Limb (tissue), 2 donors: ENCODE measurements around the gene ARHGEF19.
"Not testable (repeated sequence)": the region's sequence is repeated elsewhere in the genome, so short reads cannot be mapped to it uniquely, and the experiment has no call there.

Source experiments
- DNase-seq, 2 donors: peaks; one replicate each; pipeline ENCODE4 v3.0.0-alpha.2; 2016; ENCODE audit errors: extremely low spot score in 2 of 2

The ARHGEF19 gene

DNA sequence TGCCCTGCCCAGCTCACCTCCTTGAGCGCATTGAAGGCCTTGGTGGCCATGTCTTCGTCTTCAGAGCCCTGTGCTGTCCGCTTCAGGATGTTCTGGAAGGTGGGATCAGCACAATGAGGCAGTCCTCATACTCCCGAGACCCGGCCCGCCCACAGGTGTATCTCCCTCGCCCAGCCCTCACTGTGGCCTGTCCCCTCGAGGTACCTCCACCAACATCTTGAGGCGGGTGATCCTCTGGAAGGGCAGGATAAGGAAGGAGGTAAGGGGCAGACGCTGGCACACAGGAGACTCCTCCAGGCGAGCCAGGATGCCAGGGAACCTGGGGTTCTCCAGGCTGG is 7.1 kb downstream of the ARHGEF19 start:
- no peak for DNase-seq

DNA sequence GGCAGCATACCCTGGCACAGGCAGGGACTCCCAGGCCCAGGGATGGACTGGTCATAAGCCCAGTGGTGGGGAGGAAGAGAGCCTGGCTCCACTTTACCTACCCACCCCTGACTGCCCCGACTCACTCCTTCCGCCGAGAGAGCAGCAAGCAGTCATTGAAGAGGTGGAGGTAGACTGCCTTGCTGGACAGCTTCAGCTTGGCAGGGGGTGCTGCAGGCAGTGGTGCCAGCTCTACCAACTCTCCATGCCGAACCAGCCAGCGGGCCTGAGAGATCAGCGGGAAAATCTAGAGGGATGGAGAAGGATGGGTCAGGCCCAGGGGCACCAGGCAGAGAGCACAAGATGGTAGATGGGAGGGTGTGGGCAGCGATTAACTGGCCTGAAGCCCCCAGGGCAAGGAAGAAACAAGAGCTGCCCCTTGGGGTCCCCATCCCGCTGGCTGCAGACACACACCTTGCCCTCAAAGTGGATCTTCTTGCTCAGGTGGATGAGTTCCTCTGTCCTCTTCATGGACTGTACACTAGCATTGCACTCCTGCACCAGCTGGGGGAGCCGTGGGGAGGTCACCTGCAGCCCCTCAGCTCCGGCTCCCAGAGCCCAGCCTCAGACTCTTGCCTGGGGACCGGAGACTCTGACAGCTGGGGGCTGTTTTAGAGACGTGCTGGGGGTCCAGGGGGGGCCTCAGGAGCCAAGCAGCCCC is 7.7 kb downstream of the ARHGEF19 start:
- peak in 1 of 2 donors; percentile 34 for DNase-seq

DNA sequence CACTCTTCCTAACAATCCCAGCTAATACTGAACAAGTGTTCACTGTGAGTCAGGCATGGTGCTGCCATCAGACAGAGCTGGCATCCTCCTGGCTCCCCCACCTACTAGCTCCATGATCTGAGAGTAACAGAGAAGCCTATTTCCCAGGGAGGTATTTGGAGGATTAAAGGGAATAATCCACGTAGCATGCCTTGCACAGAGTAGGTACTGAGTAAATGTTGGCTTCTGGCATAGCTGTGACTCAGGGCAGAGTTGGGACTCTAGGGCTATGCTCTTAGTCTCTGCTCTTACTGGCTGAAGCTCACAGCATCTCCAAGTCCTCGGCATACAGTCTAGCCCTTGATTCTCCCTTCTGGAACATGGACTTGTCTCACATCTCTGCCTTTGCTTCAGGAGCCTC is 8.2 kb downstream of the ARHGEF19 start:
- DNase-seq, result no peak

DNA sequence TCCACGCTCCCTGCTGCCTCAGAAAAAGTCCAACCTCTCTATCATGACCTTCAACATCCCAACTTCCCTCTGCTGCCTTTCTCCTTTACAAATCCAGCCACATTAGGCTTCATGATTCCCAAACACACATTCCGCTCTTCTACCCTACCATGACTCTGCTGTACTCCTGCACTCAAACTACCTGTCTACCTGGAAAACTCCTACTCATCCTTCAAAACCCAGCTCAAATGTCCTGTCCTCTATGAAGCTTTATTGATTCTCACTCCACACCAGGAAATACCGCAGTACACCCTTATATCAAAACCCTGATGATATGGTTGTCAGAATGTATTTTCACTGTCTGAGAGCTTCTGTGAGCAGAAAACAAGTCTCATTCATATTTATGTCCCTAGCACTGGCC is 8.9 kb downstream of the ARHGEF19 start:
- DNase-seq, result no peak

DNA sequence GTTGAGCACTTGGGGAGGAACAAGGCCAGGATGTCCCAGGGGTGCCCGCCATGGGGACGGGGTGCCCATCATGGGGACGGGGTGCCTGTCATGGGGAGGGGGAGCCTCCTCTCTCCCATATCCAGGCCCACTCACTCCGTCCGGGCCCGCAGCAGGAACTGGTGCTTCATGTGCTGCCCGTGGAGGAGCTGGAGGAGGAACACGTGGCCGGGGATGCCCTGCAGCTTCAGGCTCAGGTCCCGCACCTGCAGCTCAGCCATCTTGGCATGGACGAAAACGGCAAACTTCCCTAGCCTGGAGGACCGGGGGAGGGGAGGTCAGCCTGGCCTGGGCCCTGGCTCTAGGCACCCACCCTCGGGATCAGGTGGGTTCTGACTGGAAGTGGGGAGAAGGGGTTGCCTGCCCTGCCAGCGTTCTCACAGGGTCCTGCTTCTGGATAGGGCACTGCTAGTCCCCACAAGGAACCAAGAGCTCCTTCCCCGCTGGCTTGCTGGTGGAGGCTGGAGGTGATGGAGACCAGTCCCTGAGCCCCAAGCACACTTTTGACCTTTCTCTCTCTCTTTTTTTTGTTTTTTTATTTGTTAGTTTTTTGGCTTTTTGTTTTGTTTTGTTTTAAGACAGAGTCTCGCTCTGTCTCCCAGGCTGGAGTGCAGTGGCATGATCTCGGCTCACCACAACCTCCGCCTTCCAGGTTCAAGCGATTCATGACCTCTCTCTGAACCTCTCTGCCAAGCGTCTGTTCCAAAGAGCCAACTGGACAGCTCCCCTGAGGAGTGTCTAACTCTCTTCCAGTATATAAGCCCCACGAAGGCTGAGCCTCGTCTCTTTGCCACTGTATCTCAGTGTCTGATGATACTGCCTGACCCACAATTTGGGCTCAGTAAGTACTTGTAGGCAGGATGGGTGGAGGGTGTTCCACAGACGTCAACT is 9.9 kb downstream of the ARHGEF19 start:
- no peak for DNase-seq

DNA sequence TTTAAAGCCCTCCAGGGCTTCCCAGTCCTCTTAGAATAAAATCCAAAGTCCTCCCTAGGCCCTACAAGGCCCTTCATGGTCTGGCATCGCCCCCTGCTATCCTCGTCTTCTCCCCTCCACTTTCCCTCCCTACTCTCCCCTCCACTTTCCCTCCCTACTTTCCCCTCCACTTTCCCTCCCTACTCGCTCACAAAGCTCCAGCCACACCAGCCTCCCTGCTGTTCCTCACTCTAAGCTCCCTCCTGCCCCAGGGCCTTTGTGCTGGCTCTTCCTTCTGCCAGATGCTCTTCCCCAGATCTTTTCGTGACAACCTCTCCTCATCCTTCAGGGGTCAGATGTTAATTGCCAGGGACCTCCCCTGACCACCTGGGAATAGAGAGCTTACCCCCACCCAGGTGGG is 12.8 kb downstream of the ARHGEF19 start:
- DNase-seq, result no peak

DNA sequence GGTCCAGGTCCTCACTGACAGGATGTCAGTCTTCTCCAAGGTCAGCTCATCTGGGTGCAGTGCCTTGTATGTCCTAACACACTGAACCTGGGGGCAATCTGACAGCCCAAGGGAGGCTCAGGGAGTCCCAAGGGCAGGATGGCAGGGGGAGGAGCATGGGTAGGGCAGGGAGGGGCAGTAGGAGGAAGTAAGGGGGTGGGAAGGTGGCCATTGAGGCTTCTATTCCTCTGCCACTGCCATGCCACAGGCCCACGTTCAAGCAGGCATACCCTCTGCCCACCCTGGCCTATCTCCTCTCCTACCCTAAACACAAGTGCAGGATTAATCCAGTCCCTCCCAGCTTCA is 13.3 kb downstream of the ARHGEF19 start:
- DNase-seq, result no peak

DNA sequence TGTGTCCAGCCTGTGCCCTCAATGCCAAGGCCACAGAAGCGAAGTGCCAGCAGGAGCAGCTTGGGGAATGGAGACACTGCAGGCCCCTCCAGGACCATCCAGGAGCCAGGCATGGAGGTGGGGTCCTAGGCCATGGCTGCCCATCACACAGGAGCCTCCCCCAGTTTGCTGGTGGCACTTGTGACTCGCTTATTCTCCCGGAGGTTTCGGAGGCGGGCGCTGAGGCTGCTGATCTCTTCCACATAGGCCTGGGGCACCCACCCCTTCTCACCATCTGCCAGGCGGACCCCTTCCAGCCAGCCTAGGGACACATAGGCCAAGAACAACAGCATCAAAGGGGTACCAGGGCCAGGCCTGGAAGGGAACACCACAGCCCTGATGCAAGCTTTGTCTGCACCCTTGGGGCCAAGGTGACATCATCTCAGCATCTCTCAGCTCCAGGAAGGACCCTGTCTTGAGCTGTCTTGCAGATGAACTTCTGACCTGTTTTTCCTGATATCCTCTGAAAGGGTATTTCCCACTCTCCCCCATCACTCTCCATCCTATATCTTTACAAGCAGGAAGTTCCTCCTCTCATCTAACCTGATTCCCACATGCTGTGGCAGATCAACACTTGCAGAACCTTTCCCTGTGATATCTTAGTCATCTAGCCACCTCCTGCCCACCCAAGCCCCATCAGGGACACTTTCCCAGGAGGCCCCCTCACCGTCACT is 13.9 kb downstream of the ARHGEF19 start:
- DNase-seq, result no peak

DNA sequence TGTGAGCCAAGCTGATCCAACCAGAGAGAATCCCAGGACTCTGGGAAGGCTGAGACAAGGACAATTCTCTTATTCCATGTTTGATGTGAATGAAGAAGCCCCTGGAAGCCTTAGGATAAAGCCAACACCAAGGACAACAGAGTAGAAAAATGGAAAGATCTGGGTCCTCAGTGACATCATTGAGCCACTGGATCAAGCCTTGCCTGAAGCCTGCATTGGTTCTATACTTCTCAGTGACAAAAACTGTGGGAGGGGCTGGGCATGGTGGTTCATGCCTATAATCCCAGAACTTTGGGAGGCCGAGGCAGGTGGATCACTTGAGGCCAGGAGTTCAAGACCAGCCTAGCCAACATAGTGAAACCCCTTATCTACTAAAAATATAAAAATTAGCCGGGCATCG is 15.6 kb downstream of the ARHGEF19 start:
- DNase-seq, result no peak

DNA sequence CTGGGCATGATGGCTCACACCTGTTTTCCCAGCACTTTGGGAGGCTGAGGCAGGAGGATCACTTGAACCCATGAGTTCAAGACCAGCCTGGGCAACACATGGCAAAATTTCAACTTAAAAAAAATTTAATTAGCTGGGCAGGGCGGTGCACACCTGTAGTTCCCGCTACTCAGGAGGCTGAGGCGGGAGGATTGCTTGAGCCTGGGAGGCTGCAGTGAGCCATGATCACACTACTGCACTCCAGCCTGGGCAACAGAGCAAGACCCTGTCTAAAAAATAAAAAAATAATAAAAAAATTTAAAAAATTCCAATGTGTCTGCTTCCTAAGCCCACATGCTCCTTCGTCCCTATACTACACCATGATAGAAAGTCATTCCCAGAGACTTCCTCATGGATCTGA is 16.3 kb downstream of the ARHGEF19 start:
- not testable (repeated sequence) for DNase-seq

DNA sequence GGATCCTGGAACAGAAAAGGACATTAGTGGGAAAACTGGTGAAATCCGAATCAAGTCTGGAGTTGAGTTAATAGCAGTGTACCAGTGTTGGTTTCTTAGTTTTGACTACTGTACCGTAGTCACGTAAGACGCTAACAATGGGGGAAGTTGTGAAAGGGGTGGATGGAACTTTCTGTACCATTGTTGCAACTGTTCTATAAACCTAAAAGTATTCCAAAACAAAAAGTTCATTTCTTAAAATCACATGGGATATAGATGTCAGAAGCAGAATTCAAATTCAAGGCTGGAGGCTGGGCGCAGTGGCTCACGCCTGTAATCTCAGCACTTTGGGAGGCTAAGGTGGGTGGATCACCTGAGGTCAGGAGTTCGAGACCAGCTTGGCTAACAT is 16.9 kb downstream of the ARHGEF19 start:
- DNase-seq, result no peak

DNA sequence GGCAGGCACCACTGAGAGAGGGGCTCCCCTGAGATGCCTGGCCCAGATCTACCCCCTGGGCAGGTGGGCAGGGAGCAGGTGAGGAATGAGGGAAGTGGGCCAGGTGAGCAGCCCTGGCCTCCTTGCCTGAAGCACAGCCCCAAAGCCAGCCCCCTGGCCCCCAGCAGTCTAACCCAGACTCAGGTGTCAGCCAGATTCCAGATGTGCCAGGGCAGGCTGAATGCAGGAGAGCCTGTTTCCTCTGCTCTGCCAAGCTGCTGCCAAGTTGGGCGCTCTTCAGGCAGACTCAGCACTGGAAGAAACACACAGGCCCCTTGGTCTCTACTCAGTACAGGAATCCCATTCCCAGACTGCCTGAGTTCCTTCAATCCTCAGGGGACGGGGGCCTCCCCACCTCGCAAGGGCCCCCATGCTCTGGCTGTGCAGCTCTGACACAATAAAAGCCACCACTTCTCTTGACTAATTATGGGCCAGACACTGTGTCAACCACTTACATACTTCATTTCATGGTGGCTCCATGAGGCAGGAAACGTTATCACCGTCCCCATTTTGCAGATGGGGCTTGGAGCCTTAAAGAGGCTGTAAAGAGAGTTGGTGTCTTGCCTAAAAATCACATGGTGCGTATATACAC is 20.4 kb downstream of the ARHGEF19 start:
- no peak for DNase-seq

DNA sequence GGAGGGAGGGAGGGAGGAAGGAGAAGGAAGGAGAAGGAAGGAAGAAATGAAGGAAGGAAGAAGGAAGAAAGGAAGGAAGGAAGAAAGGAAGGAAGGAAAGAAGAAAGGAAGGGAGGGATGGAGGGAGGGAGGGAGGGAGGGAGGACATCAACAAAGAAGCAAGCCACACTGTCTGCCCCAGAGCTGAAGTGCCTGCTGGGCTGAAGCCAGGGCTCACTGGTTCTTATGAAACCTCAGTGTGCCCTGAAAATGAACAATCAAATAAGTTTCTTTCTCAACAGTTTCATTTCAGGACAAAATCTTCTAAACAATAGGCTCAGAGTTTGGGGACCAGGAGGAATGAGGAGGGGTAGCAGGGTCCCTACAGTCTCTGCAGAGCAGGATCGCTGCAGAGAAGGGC is 21.1 kb downstream of the ARHGEF19 start:
- no peak for DNase-seq

DNA sequence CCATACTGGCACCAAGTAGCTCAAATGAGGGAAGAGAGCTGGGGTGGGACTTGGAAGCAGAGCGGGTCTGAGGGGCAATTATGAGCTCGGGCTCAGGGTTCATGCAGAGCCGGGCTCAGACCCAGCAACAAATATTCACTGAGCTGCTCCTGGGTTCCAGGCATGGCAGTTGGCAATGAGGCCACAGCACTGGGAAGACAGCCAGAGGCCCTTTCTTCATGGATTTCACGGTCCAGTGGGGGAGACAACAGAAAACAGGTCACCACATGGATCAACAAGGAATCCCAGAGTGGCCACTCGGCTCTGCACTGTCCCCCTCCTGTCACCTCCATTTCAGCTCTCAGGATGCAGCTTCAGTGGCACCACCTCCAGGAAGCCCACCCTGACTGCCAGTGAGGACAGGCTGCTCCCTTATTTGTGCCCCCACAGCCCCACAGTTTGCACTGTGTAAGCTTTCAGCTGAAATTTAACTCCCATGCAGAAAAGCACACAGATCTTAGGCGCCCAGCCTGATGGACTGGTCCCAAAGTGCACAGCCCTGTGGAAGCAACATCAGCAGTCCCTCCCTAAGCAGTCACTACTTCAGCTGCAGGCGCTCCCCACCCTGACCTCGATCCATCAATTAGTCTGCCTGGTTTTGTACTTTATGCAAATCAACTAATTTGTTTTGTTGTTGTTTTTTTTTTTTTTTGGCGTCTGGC is 22.4 kb downstream of the ARHGEF19 start:
- DNase-seq, result peak in 1 of 2 donors; percentile 60

DNA sequence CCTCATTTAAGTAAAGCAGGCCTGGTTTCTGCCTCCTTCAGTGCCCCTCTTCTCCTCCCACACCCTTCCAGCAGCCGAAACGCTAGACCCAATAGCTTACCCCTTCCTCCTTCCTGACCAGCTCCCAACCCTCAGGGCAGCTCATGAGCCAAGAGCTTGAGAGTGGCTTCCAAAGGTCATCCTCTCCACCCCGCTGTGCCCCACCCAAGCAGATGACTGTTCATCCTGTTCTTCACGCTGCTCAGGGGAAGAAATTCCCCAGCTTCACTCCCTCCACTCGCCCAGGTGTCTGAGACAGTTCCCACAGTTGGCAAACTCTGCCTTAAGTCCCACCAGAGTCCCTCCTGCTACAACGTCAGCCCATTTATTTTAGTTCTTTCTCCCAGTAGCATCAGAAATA is 23.4 kb downstream of the ARHGEF19 start:
- no peak for DNase-seq

DNA sequence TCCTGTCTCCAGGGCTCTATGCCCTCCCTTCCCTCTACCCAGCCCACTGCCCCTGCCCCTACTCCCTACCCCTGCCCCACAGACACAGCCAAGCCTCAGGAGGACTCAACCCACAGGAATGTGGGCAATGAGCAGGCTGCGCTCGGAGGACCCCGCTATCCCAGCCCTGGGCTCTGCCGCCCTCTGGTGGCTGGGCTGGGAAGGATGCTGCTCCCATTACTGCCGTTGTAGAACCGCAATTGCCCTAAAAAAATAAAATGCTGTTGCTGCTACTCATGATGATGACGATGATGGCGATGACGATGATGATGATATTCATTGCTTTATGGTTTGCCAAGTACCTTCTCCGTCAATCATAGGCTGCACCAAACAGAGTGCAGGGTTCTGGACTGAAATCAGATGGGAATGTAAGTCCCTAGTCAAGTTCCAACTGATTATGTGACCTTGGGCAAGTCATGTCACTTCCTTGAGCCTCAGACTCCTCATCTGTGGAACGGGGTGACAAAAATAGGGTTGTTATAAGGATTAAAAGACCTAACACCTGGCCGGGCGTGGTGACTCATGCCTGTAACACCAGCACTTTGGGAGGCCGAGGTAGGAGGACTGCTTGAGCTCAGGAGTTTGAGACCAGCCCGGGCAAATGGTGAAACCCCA is 24.6 kb downstream of the ARHGEF19 start:
- DNase-seq, result peak; percentile 72 to 87

DNA sequence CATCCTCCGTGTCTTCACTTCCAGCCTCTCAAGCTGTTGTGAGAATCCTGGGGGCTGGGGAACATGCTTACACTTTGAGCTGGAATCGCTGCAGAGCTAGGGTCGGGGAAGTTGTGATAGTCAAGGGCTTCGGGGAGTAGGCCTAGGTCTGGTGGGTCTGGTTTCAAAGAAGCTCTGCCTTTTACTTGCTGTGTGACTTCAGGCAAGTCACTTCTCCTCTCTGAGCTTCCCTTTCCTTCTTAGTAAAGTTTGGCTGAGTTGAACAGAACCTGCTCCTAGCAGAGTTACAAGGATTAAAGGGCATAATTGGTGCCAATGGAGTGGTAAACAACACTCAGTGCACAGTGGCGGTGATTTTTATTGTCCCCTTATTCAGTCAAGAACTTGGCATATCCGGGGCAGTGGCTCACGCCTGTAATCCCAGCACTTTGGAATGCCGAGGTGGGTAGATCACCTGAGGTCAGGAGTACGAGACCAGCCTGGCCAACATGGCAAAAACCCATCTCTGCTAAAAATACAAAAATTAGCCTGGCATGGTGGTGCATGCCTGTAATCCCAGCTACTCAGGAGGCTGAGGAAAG is 25.7 kb downstream of the ARHGEF19 start:
- DNase-seq, result no peak

DNA sequence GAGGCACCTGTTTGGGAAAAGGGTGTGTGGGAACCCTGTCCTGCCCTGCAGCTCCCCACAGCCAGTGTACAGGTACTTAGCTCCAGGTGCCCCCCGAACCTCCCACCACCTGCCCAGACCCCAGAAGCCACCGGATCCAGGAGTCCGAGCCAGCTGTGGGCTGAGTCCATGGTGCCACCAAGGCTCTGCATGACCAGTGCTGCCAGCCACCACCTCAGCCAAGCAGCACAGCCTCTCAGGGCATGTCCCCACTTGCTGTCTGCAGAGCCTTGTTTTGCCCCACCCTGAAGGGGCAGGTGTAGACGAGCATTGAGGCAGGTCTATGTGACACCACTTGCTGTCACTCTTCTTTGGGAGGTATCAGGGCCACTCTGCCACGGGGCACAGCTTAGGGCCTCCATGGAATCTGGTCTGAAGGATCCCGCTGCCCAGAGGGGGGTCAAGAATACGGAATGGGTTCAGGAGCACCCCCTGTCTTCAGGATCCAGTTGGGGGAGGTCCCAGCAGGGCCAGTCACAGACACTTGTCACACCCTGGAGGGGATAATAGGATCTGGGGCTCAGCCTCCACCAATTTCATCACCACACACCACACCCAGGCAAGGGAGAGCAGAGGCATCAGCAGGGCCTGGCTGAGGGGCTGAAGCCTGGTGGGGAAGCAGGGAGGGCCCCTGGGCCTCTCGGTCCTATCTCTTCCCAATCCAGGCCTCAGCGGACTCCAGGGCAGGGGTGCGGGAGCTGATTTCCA is 27.7 kb downstream of the ARHGEF19 start:
- DNase-seq, result no peak

DNA sequence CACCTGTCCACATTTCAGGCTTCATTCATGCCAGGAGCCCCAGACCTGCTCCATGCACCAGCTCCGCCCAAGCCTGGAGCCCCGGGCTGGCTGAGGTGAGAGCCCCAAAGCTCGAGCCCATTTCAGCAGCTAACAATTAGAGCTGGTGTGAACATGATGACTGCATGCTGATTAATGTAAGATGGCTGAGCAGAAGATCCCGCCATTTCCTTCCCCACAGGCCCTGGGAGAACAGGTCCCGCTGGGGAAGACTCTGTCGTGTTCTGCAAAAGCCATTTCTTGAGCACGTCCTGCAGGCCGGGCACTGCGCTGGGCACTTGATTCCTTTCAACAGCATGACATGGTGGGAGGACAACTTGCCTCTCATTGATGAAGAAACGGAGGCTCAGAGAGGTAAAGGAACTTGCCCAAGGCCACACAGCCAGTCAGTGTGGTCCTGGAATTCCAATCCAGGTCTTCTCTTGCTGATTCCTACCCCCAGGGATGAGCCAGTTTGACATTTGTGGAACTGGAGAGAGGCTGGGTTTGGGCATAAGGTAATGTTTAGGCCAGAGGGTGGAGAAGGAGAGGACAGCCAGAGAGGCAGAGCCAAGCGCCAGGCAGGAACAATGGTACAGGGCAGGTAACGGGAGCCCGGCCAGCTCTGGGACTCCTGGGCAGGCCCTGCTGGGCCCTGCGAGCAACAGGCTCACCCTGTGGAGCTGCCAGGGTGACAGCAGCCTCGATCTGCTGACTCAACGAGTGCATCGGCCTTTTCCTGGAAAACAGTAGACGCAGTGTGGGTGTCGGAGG is 28.5 kb downstream of the ARHGEF19 start:
- no peak for DNase-seq
